Mucosa of descending colon (tissue), 3 donors: ENCODE results near the gene KRTAP1-3. TPM values are rescaled to one million over a fixed set of nuclear protein-coding genes. Genes with fewer than 3 reads are reported as not detected.

Source experiments
- ATAC-seq: fragments of 200-7000 bp; cut with Tn5 transposase; one replicate; pipeline ENCODE4 v1.9.1; 2020; ENCODE audit warnings: mild to moderate bottlenecking, moderate library complexity
- DNase-seq, 3 donors: peaks; one replicate each; pipeline ENCODE4 v3.0.0-alpha.2; 2020
- H3K36me3 ChIP-seq: fragments of 200-600 bp; one replicate; pipeline ENCODE4 v1.8.0; 2021; ENCODE audit warnings: low read depth, mild to moderate bottlenecking
- H3K4me1 ChIP-seq: fragments of 200-600 bp; one replicate; pipeline ENCODE4 v1.8.0; 2021; ENCODE audit warnings: low read depth, mild to moderate bottlenecking
- H3K4me3 ChIP-seq: fragments of 200-600 bp; one replicate; pipeline ENCODE4 v1.8.0; 2021; ENCODE audit warnings: mild to moderate bottlenecking
- H3K9me3 ChIP-seq: fragments of 200-600 bp; one replicate; pipeline ENCODE4 v1.8.0; 2021; ENCODE audit warnings: mild to moderate bottlenecking
- CTCF ChIP-seq: fragments of 200-600 bp; IDR thresholded peaks from one replicate; pipeline ENCODE4 v1.8.0; 2022; ENCODE audit warnings: antibody characterized with exemption, mild to moderate bottlenecking
- intact Hi-C, 2 donors: fragments of 100-400 bp; cut with DNase I in 1 of 2; cut with micrococcal nuclease in 1 of 2; formaldehyde crosslinking; loops; one replicate each; pipeline versions ENCODE4 v1.11.0 to v1.11.1; 2022; cut with DNase I, micrococcal nuclease
- total RNA-seq, 3 donors: library from RNA; stranded (reverse); fragmentation: NEBNext Ultra II Directional in 2 of 3; extraction: Animal tissue kit (Norgen Biotek cat#: 25700) in 2 of 3; gene quantifications; one replicate each; pipeline versions ENCODE4 v1.2.1 to v1.2.4, GENCODE V29; 2021 to 2023
- donor health status: DM: no; HTN: no; CAD: no; lungs with moderate emphysema.
- donor health status: DM: no; HTN: no; CAD: no.
- donor health status: DM: no; HTN: yes; CAD: no.

Gene KRTAP1-3
- total RNA-seq, 3 donors from 2014 or later, result not detected

- DNase-seq (no peak), ATAC-seq (no peak)
- no peaks in the 10 kb centered on the region for H3K4me1 ChIP-seq
- intact Hi-C loops, result no loop called here
- H3K9me3 ChIP-seq, result no peaks in the 10 kb centered on the region
- no peak for TF ChIP-seq CTCF
- no peak overlapping the region for H3K4me3 ChIP-seq
- H3K36me3 ChIP-seq, result no peaks in the 10 kb centered on the region
Observed at GRCh38 chr17:41024697-41025096, 10.0 kb downstream of the KRTAP1-3 start.

GRCh38 chr17:41020336-41020735, 14.3 kb downstream of the KRTAP1-3 start:
- no peak for DNase-seq
- no peak for ATAC-seq

GRCh38 chr17:41019415-41019814, 15.3 kb downstream of the KRTAP1-3 start:
- intact Hi-C loops, result no loop called here
- Histone ChIP-seq H3K9me3 (no peaks in the 10 kb centered on the region), H3K36me3 (no peaks in the 10 kb centered on the region), H3K4me1 (no peaks in the 10 kb centered on the region), H3K4me3 (no peak overlapping the region)
- DNase-seq (no peak), ATAC-seq (no peak)
- no peak for TF ChIP-seq CTCF

More at GRCh38 chr17:41020336-41020735, 14.3 kb downstream of the KRTAP1-3 start:
- Histone ChIP-seq H3K36me3 (no peaks in the 10 kb centered on the region), H3K4me1 (no peaks in the 10 kb centered on the region), H3K4me3 (no peak overlapping the region), H3K9me3 (no peaks in the 10 kb centered on the region)
- no peak for TF ChIP-seq CTCF
- intact Hi-C loops, result no loop called here

- Histone ChIP-seq H3K4me3 (no peak overlapping the region), H3K9me3 (no peaks in the 10 kb centered on the region), H3K4me1 (no peaks in the 10 kb centered on the region), H3K36me3 (no peaks in the 10 kb centered on the region)
- ATAC-seq, result no peak
- intact Hi-C loops, result no loop called here
- DNase-seq, result no peak
- TF ChIP-seq CTCF, result no peak
Observed at GRCh38 chr17:41018541-41018940, 16.1 kb downstream of the KRTAP1-3 start.

GRCh38 chr17:41016578-41017215, 18.0 kb downstream of the KRTAP1-3 start:
- DNase-seq (no peak), ATAC-seq (no peak)
- no peak for TF ChIP-seq CTCF
- intact Hi-C loops, result no loop called here
- Histone ChIP-seq H3K9me3 (no peaks in the 10 kb centered on the region), H3K36me3 (no peaks in the 10 kb centered on the region), H3K4me1 (no peaks in the 10 kb centered on the region), H3K4me3 (no peak overlapping the region)

GRCh38 chr17:41015454-41015853, 19.2 kb downstream of the KRTAP1-3 start:
- no peak overlapping the region for H3K4me3 ChIP-seq
- no peak for DNase-seq
- H3K4me1 ChIP-seq, result no peaks in the 10 kb centered on the region
- no peaks in the 10 kb centered on the region for H3K36me3 ChIP-seq
- H3K9me3 ChIP-seq, result no peaks in the 10 kb centered on the region
- TF ChIP-seq CTCF, result no peak
- intact Hi-C loops, result no loop called here
- no peak for ATAC-seq
